Fibroblast of lung (primary cell): ENCODE data around the gene TAS2R43. TPM values are rescaled to one million over a fixed set of nuclear protein-coding genes. Genes with fewer than 3 reads are reported as not detected.

Source experiments
- DNase-seq, 2 donors: peaks; one replicate each; pipeline versions ENCODE4 v3.0.0 to v3.0.0-alpha.2; 2010; ENCODE audit warnings: low read depth in 2 of 2
- H2AFZ ChIP-seq: 2 replicates; pipeline ENCODE4 v1.5.1; 2012; ENCODE audit warnings: low read length, control low read depth, inconsistent platforms
- H3K27ac ChIP-seq: 2 replicates; pipeline ENCODE4 v1.5.1; 2011; ENCODE audit warnings: low read length, control low read depth; ENCODE audit not compliant: insufficient read depth
- H3K27me3 ChIP-seq: 2 replicates; pipeline ENCODE4 v1.5.1; 2011; ENCODE audit warnings: mild to moderate bottlenecking, low read length; ENCODE audit not compliant: control insufficient read depth, insufficient read depth
- H3K36me3 ChIP-seq: 2 replicates; pipeline ENCODE4 v1.5.1; 2011; ENCODE audit warnings: low read length; ENCODE audit not compliant: control insufficient read depth, insufficient read depth
- H3K4me1 ChIP-seq: 2 replicates; pipeline ENCODE4 v1.5.1; 2011; ENCODE audit warnings: low read length; ENCODE audit not compliant: control insufficient read depth, insufficient read depth; ENCODE audit errors: extremely low read depth
- H3K4me2 ChIP-seq: 2 replicates; pipeline ENCODE4 v1.5.1; 2011; ENCODE audit warnings: low read length, control low read depth; ENCODE audit not compliant: insufficient read depth; ENCODE audit errors: extremely low read depth
- H3K4me3 ChIP-seq, 4 experiments: fragments of 200-600 bp in 1 of 4; sonication (generic) in 1 of 4; replicated peaks in 1 of 4; 2 replicates each; pipeline ENCODE4 v1.5.1; 2011 to 2016; ENCODE audit warnings: low read length in 4 of 4, low read depth in 3 of 4, mild to moderate bottlenecking in 3 of 4, control low read depth in 2 of 4, inconsistent platforms in 1 of 4, mixed read lengths in 1 of 4; ENCODE audit not compliant: insufficient read depth in 1 of 4; ENCODE audit errors: control extremely low read depth in 1 of 4
- H3K79me2 ChIP-seq: 2 replicates; pipeline ENCODE4 v1.5.1; 2012; ENCODE audit warnings: mild to moderate bottlenecking, low read length, inconsistent platforms; ENCODE audit not compliant: control insufficient read depth, insufficient read depth
- H3K9ac ChIP-seq: 2 replicates; pipeline ENCODE4 v1.5.1; 2011; ENCODE audit warnings: mild to moderate bottlenecking, low read length, control low read depth; ENCODE audit not compliant: insufficient read depth
- H3K9me3 ChIP-seq: 2 replicates; pipeline ENCODE4 v1.5.1; 2012; ENCODE audit warnings: low read depth, low read length; ENCODE audit not compliant: control insufficient read depth, insufficient read depth
- H4K20me1 ChIP-seq: 2 replicates; pipeline ENCODE4 v1.5.1; 2011; ENCODE audit warnings: low read length; ENCODE audit not compliant: control insufficient read depth, insufficient read depth; ENCODE audit errors: extremely low read depth
- EZH2 ChIP-seq: IDR thresholded peaks from 2 replicates; pipeline ENCODE4 v1.5.1; 2012; ENCODE audit warnings: low read length, control low read depth, mild to moderate bottlenecking; ENCODE audit errors: missing control alignments
- polyA plus RNA-seq, 2 donors: library from polyadenylated mRNA; depleted of rRNA in 1 of 2; stranded (reverse) in 1 of 2; unstranded in 1 of 2; fragments of >200 nt; gene quantifications; 2 replicates each; pipeline ENCODE4 v1.2.1, GENCODE V29; 2011 to 2012; ENCODE audit warnings: missing spikeins in 1 of 2
- total RNA-seq: library from RNA; depleted of rRNA; stranded (reverse); fragments of >200 nt; gene quantifications from 2 replicates; pipeline ENCODE4 v1.2.1, GENCODE V29; 2014
- TF ChIP-seq, protein P1 (sequence below), 2 donors: IDR thresholded peaks in 1 of 2; conservative IDR thresholded peaks in 1 of 2; 1 replicate in 1 of 2; 2 replicates in 1 of 2; pipeline ENCODE4 v1.5.1; 2011 to 2012; ENCODE audit warnings: low read length in 2 of 2, control low read depth in 1 of 2, inconsistent platforms in 1 of 2, low read depth in 1 of 2, mild to moderate bottlenecking in 1 of 2

Gene TAS2R43
- total and polyA plus RNA-seq, 2 donors (not counting 1 experiment from before 2014, with no cell fraction given), result 0.99 TPM; not detected in 1

DNA sequence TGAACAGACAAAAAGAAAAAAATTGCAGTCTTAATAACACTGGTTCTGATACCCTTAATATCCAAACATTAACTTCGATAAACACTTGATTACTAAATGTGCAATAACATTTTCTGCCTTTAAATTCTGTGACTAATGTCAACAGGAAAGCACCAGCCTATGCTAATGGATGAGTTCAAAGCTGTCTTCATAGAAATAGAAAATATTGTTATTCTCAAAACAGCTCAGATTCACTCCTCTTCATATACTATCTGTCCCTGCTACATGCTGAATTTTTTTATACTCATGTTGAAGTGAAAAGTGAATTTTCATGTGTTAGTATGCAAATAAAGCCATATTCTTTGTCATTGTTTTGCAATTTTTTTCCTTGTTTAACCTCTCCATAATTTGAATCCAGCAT lies 13.9 kb downstream of the TAS2R43 start:
- H4K20me1 ChIP-seq, result no peaks in the 10 kb centered on the region
- H3K9ac ChIP-seq, result no peak overlapping the region
- no peak for DNase-seq
- H3K4me3 ChIP-seq, result no peak overlapping the region
- no peaks in the 10 kb centered on the region for H3K27me3 ChIP-seq
- H3K4me1 ChIP-seq, result no peaks in the 10 kb centered on the region
- TF ChIP-seq, protein P1, sequence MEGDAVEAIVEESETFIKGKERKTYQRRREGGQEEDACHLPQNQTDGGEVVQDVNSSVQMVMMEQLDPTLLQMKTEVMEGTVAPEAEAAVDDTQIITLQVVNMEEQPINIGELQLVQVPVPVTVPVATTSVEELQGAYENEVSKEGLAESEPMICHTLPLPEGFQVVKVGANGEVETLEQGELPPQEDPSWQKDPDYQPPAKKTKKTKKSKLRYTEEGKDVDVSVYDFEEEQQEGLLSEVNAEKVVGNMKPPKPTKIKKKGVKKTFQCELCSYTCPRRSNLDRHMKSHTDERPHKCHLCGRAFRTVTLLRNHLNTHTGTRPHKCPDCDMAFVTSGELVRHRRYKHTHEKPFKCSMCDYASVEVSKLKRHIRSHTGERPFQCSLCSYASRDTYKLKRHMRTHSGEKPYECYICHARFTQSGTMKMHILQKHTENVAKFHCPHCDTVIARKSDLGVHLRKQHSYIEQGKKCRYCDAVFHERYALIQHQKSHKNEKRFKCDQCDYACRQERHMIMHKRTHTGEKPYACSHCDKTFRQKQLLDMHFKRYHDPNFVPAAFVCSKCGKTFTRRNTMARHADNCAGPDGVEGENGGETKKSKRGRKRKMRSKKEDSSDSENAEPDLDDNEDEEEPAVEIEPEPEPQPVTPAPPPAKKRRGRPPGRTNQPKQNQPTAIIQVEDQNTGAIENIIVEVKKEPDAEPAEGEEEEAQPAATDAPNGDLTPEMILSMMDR (conservative IDR thresholded peaks at IDR 0.05 in 1 of 2, IDR thresholded peaks at IDR 0.05 in 1 of 2; ENCODE audit: low read depth in 1 of 2, low read length in 2 of 2), result no peak
- no peak for TF ChIP-seq EZH2
- no peak overlapping the region for H3K27ac ChIP-seq
- no peak overlapping the region for H2AFZ ChIP-seq
- H3K79me2 ChIP-seq, result no peaks in the 10 kb centered on the region
- no peaks in the 10 kb centered on the region for H3K36me3 ChIP-seq
- no peak overlapping the region for H3K4me2 ChIP-seq
- H3K9me3 ChIP-seq, result no peaks in the 10 kb centered on the region

DNA sequence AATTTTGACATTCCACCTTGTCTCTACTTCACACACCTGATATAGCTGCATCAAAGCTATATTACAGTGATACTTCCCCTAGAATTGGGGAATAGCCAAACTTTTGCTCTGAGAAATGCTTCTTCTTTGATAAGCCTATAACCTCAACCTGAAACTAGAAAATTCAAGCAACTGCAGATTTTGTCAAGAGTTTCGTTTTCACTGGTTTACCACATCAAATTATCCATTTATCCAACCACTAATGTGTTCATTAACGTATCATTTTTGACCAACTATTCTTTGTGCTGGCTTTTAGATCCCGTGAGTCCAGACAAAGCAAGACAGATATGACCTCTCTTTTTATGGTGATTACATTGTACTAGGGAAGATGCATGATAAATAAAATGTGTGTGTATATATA lies 16.5 kb downstream of the TAS2R43 start:
- H3K9me3 ChIP-seq, result no peaks in the 10 kb centered on the region
- no peak for DNase-seq
- H3K4me2 ChIP-seq, result no peak overlapping the region
- no peak overlapping the region for H2AFZ ChIP-seq
- H3K4me3 ChIP-seq, result no peak overlapping the region
- no peaks in the 10 kb centered on the region for H3K36me3 ChIP-seq
- H4K20me1 ChIP-seq, result no peaks in the 10 kb centered on the region
- no peaks in the 10 kb centered on the region for H3K4me1 ChIP-seq
- TF ChIP-seq EZH2, result no peak
- TF ChIP-seq, protein P1 (conservative IDR thresholded peaks at IDR 0.05 in 1 of 2, IDR thresholded peaks at IDR 0.05 in 1 of 2; ENCODE audit: low read depth in 1 of 2, low read length in 2 of 2), result no peak
- H3K79me2 ChIP-seq, result no peaks in the 10 kb centered on the region
- no peaks in the 10 kb centered on the region for H3K27me3 ChIP-seq
- H3K9ac ChIP-seq, result no peak overlapping the region
- no peak overlapping the region for H3K27ac ChIP-seq

DNA sequence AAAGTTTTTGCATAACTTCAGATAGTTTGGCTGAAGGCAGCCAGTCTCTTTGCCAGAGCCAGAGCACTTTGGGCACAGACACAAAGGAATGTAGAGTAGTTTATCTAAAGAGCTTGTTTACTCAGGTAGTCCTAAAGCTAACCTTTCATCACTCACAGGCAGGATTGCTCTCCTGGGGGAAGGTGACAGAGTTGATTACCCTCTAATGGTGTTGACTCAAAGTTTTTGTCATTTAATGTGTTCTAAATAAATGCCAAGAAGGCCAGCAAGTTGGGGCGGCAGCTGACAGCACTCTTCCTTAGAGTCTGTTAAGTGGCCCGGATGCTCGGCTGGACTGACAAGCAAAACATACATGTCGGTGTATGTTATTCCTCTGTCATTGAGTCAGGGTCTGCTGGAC lies 20.7 kb downstream of the TAS2R43 start:
- TF ChIP-seq, protein P1 (conservative IDR thresholded peaks at IDR 0.05 in 1 of 2, IDR thresholded peaks at IDR 0.05 in 1 of 2; ENCODE audit: low read depth in 1 of 2, low read length in 2 of 2), result no peak
- no peak for TF ChIP-seq EZH2
- no peaks in the 10 kb centered on the region for H4K20me1 ChIP-seq
- no peak overlapping the region for H3K9ac ChIP-seq
- H3K79me2 ChIP-seq, result no peaks in the 10 kb centered on the region
- no peaks in the 10 kb centered on the region for H3K9me3 ChIP-seq
- no peaks in the 10 kb centered on the region for H3K4me1 ChIP-seq
- no peak overlapping the region for H3K4me2 ChIP-seq
- no peak overlapping the region for H2AFZ ChIP-seq
- no peaks in the 10 kb centered on the region for H3K27me3 ChIP-seq
- no peak for DNase-seq
- no peak overlapping the region for H3K27ac ChIP-seq
- no peaks in the 10 kb centered on the region for H3K36me3 ChIP-seq
- no peak overlapping the region for H3K4me3 ChIP-seq
